GM12872 (cell line): ENCODE measurements around the gene NFRKB.

ENCODE experiments used
- CTCF ChIP-seq: IDR thresholded peaks from 3 replicates; pipeline ENCODE4 v1.5.1; 2011; ENCODE audit warnings: low read depth, mild to moderate bottlenecking, low read length, moderate library complexity; ENCODE audit not compliant: insufficient read depth

Gene NFRKB

GRCh38 chr11:129895126-129896041 is at the start of gene NFRKB:
NFRKB (minus strand) TSS chr11:129895578; CDS start chr11:129892849, 2,729 bp downstream.
- no peak for TF ChIP-seq CTCF

GRCh38 chr11:129944696-129945095 is 49.3 kb upstream of the NFRKB start:
- TF ChIP-seq CTCF: no peak

GRCh38 chr11:129943036-129943435 is 47.7 kb upstream of the NFRKB start:
- no peak for TF ChIP-seq CTCF

GRCh38 chr11:129939510-129939909 is 44.1 kb upstream of the NFRKB start:
- TF ChIP-seq CTCF: no peak

- no peak for TF ChIP-seq CTCF
These were observed 43.4 kb upstream of the NFRKB start for GRCh38 chr11:129938764-129939163.

GRCh38 chr11:129937592-129938238 is 42.3 kb upstream of the NFRKB start:
- no peak for TF ChIP-seq CTCF

- TF ChIP-seq CTCF: no peak
These were observed 40.3 kb upstream of the NFRKB start for GRCh38 chr11:129935723-129936122.
